Measurements from ENCODE around the gene METRNL.

Gene METRNL

DNA sequence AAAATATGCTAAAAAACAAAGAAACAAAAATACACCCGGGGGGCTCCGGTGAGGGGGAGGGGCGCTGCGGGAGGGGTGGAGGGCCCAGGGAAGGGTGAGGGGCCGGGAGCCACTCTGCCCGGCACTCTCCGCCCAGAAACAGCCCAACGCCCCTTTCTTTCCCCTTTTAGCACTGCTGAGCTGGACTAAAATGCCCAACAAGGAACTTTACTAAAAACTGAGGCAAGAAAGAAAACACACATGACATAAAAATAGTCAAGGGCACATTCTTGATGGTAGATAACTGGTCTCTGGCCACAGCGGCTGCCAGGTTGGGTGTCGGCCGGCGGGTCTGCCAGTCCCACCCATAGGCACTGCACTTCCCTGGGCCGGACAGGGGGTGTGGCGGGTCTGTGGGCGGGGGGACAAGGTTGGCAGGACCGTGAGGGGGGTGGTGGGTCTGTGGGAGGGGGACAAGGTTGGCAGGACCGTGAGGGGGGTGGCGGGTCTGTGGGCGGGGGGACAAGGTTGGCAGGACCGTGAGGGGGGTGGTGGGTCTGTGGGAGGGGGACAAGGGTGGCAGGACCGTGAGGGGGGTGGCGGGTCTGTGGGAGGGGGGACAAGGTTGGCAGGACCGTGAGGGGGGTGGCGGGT is 20.9 kb downstream of the METRNL start:
- no peak overlapping the region for H3K4me3 ChIP-seq (ENCODE audit: low read depth, low read length, poor library complexity, severe bottlenecking)
- no peak overlapping the region for H3K4me2 ChIP-seq (ENCODE audit: low read length)

DNA sequence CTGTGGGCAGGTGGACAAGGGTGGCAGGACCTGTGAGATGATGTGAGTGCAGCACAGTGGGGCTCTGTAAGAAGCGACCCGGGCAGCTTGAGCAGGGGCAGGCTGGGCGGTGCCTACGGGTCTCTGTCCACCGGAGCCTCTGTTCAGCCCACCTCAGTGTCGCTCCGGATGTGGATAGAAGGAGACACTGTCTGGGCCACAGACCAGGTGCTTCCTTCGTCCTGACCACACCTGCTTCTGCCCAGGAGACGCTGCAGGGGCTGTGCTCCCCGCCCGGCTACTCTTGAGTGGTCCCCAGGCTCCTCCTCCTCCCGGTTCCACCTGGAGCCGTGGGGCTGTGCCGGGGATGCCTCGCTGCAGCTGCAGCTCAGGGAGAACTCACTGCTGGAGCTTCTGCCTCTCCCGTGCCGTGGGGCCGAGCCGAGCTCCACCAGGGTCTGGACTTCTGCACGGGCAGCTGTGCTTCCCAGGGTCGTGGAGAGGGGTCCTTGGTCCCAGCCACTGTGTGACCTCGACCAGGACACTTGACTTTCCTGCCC is 21.5 kb downstream of the METRNL start:
- 0 out of 2 replicates have a peak, but pooled peaks cover under 1% of the 10 kb centered on the region for H3K36me3 ChIP-seq (ENCODE audit: insufficient read depth, low read length)
- H3F3A ChIP-seq (ENCODE audit: insufficient read depth, low read length) = no peaks in the 10 kb centered on the region
- H3K9me2 ChIP-seq (ENCODE audit: low read depth, low read length) = no peaks in the 10 kb centered on the region
- H3K4me1 ChIP-seq (ENCODE audit: insufficient read depth, low read length, severe bottlenecking) = peaks cover 15% of the 10 kb centered on the region
- TF ChIP-seq EZH2 (IDR thresholded peaks at IDR 0.05; ENCODE audit: borderline replicate concordance, low read length) = no peak
- TF ChIP-seq, protein P1, sequence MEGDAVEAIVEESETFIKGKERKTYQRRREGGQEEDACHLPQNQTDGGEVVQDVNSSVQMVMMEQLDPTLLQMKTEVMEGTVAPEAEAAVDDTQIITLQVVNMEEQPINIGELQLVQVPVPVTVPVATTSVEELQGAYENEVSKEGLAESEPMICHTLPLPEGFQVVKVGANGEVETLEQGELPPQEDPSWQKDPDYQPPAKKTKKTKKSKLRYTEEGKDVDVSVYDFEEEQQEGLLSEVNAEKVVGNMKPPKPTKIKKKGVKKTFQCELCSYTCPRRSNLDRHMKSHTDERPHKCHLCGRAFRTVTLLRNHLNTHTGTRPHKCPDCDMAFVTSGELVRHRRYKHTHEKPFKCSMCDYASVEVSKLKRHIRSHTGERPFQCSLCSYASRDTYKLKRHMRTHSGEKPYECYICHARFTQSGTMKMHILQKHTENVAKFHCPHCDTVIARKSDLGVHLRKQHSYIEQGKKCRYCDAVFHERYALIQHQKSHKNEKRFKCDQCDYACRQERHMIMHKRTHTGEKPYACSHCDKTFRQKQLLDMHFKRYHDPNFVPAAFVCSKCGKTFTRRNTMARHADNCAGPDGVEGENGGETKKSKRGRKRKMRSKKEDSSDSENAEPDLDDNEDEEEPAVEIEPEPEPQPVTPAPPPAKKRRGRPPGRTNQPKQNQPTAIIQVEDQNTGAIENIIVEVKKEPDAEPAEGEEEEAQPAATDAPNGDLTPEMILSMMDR (IDR thresholded peaks at IDR 0.05; ENCODE audit: low read length) = no peak
- no peaks in the 10 kb centered on the region for H3K9me3 ChIP-seq (ENCODE audit: low read length)
- H4K20me1 ChIP-seq (ENCODE audit: insufficient read depth, low read length) = no peaks in the 10 kb centered on the region
- H3K79me2 ChIP-seq (ENCODE audit: insufficient read depth, low read length) = no peaks in the 10 kb centered on the region
- H3K4me3 ChIP-seq (ENCODE audit: low read depth, low read length, poor library complexity, severe bottlenecking) = no peak overlapping the region
- H3K9ac ChIP-seq (ENCODE audit: low read length) = no peak overlapping the region
- H3K4me2 ChIP-seq (ENCODE audit: low read length) = no peak overlapping the region
- no peak overlapping the region for H2AFZ ChIP-seq (ENCODE audit: low read length)
- H3K27me3 ChIP-seq (ENCODE audit: insufficient read depth, low read length) = peaks cover 7% of the 10 kb centered on the region; the same call in 1 of the 2 replicates
- no peak overlapping the region for H3K27ac ChIP-seq (ENCODE audit: low read depth, low read length, poor library complexity, severe bottlenecking)

More for the DNA sequence above, 20.9 kb downstream of the METRNL start:
- Histone ChIP-seq H4K20me1 (ENCODE audit: insufficient read depth, low read length) (no peaks in the 10 kb centered on the region), H3K36me3 (ENCODE audit: insufficient read depth, low read length) (peaks cover 6% of the 10 kb centered on the region; the same call in 1 of the 2 replicates), H3K4me1 (ENCODE audit: insufficient read depth, low read length, severe bottlenecking) (peaks cover 15% of the 10 kb centered on the region), H3K9me2 (ENCODE audit: low read depth, low read length) (no peaks in the 10 kb centered on the region), H2AFZ (ENCODE audit: low read length) (no peak overlapping the region), H3K79me2 (ENCODE audit: insufficient read depth, low read length) (no peaks in the 10 kb centered on the region), H3K9ac (ENCODE audit: low read length) (no peak overlapping the region), H3K9me3 (ENCODE audit: low read length) (no peaks in the 10 kb centered on the region), H3K27me3 (ENCODE audit: insufficient read depth, low read length) (peaks cover 7% of the 10 kb centered on the region; the same call in 1 of the 2 replicates), H3K27ac (ENCODE audit: low read depth, low read length, poor library complexity, severe bottlenecking) (no peak overlapping the region), H3F3A (ENCODE audit: insufficient read depth, low read length) (no peaks in the 10 kb centered on the region)
- TF ChIP-seq, protein P1 (IDR thresholded peaks at IDR 0.05; ENCODE audit: low read length) = no peak
- TF ChIP-seq EZH2 (IDR thresholded peaks at IDR 0.05; ENCODE audit: borderline replicate concordance, low read length) = no peak

DNA sequence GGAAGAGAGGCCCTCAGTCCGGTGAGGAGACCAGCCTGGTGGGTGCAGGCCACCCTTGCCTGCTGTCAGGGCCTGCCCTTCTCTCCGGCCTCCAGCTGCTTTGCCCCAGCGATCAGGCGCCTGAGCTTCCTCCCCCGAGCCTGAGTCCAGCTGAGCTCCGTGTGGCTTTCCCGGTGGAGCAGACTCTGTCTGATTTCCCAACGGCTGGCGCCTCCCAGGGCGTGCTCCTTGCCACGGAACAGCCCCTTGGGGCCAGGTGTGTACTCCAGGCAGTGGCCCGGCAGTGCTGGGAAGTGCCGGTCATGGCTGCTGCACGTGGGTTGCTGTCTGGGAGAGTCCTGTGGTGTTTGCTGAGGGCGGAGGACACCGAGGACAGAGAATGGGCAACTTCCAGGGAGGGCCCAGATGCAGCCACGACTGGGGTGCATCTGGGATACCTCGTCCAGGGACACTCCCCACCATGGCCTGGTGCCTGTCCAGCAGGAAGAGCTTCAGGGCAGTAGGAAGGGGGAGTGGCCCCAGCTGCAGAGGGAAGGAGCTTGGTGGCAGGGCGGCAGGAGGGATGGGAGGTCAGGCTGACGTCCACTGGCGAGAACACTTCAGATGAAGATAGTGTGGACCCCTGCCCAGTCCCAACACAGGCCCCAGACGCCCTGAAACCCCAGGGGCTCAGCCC is 22.5 kb downstream of the METRNL start:
- no peak overlapping the region for H3K27ac ChIP-seq (ENCODE audit: low read depth, low read length, poor library complexity, severe bottlenecking)
- no peak overlapping the region for H3K9ac ChIP-seq (ENCODE audit: low read length)
- peaks cover 7% of the 10 kb centered on the region; the same call in 1 of the 2 replicates for H3K27me3 ChIP-seq (ENCODE audit: insufficient read depth, low read length)
- no peak overlapping the region for H3K4me3 ChIP-seq (ENCODE audit: low read depth, low read length, poor library complexity, severe bottlenecking)
- peaks cover 15% of the 10 kb centered on the region for H3K4me1 ChIP-seq (ENCODE audit: insufficient read depth, low read length, severe bottlenecking)
- TF ChIP-seq, protein P1 (IDR thresholded peaks at IDR 0.05; ENCODE audit: low read length) = no peak
- no peak for TF ChIP-seq EZH2 (IDR thresholded peaks at IDR 0.05; ENCODE audit: borderline replicate concordance, low read length)
- H3F3A ChIP-seq (ENCODE audit: insufficient read depth, low read length) = 0 out of 2 replicates have a peak, but pooled peaks cover 5% of the 10 kb centered on the region
- no peak overlapping the region for H2AFZ ChIP-seq (ENCODE audit: low read length)
- no peak overlapping the region for H3K4me2 ChIP-seq (ENCODE audit: low read length)
- no peaks in the 10 kb centered on the region for H3K9me2 ChIP-seq (ENCODE audit: low read depth, low read length)
- H4K20me1 ChIP-seq (ENCODE audit: insufficient read depth, low read length) = no peaks in the 10 kb centered on the region
- no peaks in the 10 kb centered on the region for H3K79me2 ChIP-seq (ENCODE audit: insufficient read depth, low read length)
- no peaks in the 10 kb centered on the region for H3K36me3 ChIP-seq (ENCODE audit: insufficient read depth, low read length)
- H3K9me3 ChIP-seq (ENCODE audit: low read length) = no peaks in the 10 kb centered on the region

Measured in OCI-LY1 (cell line).